ENCODE measurements around the gene CACTIN. TPM values are rescaled to one million over a fixed set of nuclear protein-coding genes. Genes with fewer than 3 reads are reported as not detected.
"Not testable (repeated sequence)": the region's sequence is repeated elsewhere in the genome, so short reads cannot be mapped to it uniquely, and the experiment has no call there.

The CACTIN gene
- total and polyA plus RNA-seq, 10 donors: 10.8 to 27.1 (median 21.8) TPM

DNA sequence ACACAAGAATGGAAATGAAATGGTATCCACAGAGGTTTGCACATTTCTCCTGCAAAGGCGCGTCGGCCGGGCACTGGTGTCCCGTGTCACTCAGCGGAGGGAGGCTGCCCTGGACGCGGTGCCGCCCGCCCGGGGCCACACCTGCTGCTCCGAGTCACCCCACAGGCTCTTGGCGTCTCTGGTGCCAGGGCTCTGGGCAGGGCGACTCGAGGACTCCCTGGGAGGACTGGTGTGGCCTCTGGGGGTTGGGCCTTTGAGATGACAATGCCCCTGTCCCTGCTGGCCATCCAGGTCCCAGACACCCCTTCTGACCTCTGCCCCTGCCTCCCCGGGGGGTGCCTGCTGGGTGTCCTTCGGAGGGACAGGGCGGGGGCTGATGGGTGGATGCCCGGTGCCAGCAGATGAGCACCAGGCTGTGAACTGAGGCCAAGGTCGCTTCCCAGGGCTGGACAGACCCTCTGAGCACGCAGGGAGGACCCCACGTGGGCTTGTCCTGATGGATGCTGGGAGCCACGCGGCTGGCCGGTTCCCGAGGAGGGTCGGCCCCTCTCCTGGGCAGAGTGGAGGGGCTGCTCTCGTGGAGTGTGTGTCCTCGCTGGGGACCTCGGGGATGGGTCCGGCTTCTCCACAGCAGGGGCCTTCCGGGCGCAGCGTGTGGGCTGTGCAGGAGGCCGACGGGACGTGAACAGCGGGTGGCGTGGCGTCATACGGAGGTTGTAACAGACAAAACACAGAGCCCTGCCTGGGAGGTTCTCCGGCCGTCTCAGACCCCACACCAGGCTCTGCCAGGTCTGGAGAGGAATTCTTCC, 4.7 kb upstream of the CACTIN start:
- Histone ChIP-seq H3K36me3 (peaks cover 0 to 62% (median 27%) of the 10 kb centered on the region in 6 donors), H3K9me3 (no peaks in the 10 kb centered on the region), H3K4me3 (no peak overlapping the region), H3K27ac (no peak overlapping the region), H3K27me3 (replicated peaks in 1 of 7) (no peaks in the 10 kb centered on the region), H3K4me1 (peaks cover 0 to 11% (median 7%) of the 10 kb centered on the region in 6 donors)
- WGBS, 5 donors: 90 to 95% (median 92%) methylated on average over 26 to 43 of the region's 43 CpGs
- intact Hi-C loops (cut with DNase I; ENCODE audit: low total_unique reads): no loop called here
- no peak for DNase-seq
- TF ChIP-seq POLR2A (IDR thresholded peaks at IDR 0.05): no peak
- TF ChIP-seq POLR2AphosphoS5 (IDR thresholded peaks at IDR 0.05): peak in 2 of 3 donors; percentile 3 to 30

DNA sequence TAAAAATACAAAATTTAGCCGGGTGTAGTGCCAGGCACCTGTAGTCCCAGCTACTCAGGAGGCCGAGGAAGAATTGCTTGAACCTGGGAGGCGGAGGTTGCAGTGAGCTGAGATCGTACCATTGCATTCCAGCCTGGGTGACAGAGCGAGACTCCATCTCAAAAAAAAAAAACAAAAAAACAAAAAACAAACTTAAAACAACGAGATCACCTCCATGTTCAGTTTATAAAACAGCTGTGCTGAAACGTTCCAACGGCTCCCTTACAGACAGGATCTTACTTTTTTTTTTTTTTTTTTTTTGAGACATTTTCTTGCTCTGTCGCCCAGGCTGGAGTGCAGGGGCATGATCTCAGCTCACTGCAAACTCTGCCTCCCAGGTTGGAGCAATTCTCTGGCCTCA, 2.2 kb upstream of the CACTIN start:
- H3K4me3 ChIP-seq; intact Hi-C loops (cut with DNase I; ENCODE audit: low total_unique reads); H3K27ac ChIP-seq; DNase-seq; H3K27me3 ChIP-seq (replicated peaks in 1 of 7); H3K9me3 ChIP-seq: not testable (repeated sequence)
- peaks cover 0 to 44% (median 24%) of the 10 kb centered on the region in 6 donors for H3K36me3 ChIP-seq
- peaks cover 12 to 36% (median 32%) of the 10 kb centered on the region in 6 donors for H3K4me1 ChIP-seq
- WGBS, 5 donors: 70 to 87% (median 79%) methylated on average over 9 of the region's 9 CpGs

DNA sequence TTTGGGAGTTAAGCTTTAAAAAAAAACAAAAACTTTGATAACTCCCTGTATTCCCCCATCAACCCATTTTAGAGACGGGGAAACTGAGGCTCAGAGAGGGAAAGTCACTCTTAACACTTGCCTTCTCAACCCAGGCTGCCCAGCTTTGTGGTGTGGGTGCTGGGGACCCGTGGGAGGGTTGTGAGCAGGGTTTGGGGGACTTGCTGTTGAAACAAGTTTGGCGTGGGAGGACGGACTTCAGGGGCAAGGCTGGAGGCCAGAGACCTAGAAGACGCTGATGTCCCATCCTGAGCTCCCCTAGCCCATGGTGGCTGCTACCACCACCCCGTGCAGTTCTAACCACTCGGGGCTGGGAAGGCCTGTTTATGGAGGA, 747 bp upstream of the CACTIN start:
- Histone ChIP-seq H3K36me3 (peaks cover 0 to 44% (median 26%) of the 10 kb centered on the region in 6 donors), H3K9me3 (no peaks in the 10 kb centered on the region), H3K4me1 (peaks cover 12 to 40% (median 32%) of the 10 kb centered on the region in 6 donors), H3K27me3 (replicated peaks in 1 of 7) (no peaks in the 10 kb centered on the region), H3K4me3 (peak overlapping the region in 5 of 8 donors; percentile 93 to 100 (median 99)), H3K27ac (peak overlapping the region in 6 of 8 donors; percentile 89 to 98 (median 93))
- 60 to 68% (median 64%) methylated on average over 7 of the region's 7 CpGs for WGBS, 5 donors
- intact Hi-C loops (cut with DNase I; ENCODE audit: low total_unique reads): no loop called here
- no peak for DNase-seq
- no peak for TF ChIP-seq POLR2A (IDR thresholded peaks at IDR 0.05)
- no peak for TF ChIP-seq POLR2AphosphoS5 (IDR thresholded peaks at IDR 0.05)
- TF ChIP-seq, protein P1, sequence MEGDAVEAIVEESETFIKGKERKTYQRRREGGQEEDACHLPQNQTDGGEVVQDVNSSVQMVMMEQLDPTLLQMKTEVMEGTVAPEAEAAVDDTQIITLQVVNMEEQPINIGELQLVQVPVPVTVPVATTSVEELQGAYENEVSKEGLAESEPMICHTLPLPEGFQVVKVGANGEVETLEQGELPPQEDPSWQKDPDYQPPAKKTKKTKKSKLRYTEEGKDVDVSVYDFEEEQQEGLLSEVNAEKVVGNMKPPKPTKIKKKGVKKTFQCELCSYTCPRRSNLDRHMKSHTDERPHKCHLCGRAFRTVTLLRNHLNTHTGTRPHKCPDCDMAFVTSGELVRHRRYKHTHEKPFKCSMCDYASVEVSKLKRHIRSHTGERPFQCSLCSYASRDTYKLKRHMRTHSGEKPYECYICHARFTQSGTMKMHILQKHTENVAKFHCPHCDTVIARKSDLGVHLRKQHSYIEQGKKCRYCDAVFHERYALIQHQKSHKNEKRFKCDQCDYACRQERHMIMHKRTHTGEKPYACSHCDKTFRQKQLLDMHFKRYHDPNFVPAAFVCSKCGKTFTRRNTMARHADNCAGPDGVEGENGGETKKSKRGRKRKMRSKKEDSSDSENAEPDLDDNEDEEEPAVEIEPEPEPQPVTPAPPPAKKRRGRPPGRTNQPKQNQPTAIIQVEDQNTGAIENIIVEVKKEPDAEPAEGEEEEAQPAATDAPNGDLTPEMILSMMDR (IDR thresholded peaks at IDR 0.05 in 8 of 11, conservative IDR thresholded peaks at IDR 0.05 in 3 of 11): no peak

DNA sequence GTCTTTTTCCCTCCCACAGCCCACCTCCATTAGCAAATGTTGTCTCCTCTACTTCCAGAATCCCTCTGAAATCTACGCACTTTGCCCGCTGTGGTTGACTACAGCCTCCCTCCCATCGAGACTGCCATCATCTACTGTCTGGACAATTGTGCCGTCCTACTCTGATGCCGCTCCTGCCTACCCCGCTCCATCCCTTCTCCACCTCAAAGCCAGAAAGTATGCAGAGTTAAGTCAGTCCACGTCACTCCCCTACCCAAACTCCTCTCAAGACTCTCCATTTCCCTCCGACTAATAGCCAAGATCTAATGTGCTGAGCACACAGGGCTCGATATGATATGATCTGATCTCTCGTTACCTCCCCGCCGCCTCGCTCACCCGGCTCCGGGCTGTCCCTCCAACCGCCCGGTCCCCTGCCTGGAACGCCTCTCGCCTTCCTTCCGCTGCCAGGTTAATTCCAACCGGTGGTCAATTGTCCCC, 556 bp downstream of the CACTIN start:
- intact Hi-C loops (cut with DNase I; ENCODE audit: low total_unique reads): no loop called here
- TF ChIP-seq, protein P1 (IDR thresholded peaks at IDR 0.05 in 8 of 11, conservative IDR thresholded peaks at IDR 0.05 in 3 of 11): no peak
- no peak for TF ChIP-seq POLR2AphosphoS5 (IDR thresholded peaks at IDR 0.05)
- TF ChIP-seq POLR2A (IDR thresholded peaks at IDR 0.05): no peak
- no peaks in the 10 kb centered on the region for H3K9me3 ChIP-seq
- no peak for DNase-seq
- H3K36me3 ChIP-seq: peaks cover 0 to 44% (median 24%) of the 10 kb centered on the region in 6 donors
- H3K4me1 ChIP-seq: peaks cover 12 to 40% (median 32%) of the 10 kb centered on the region in 6 donors
- H3K4me3 ChIP-seq: peak overlapping the region; percentile 90 to 100 (median 99)
- H3K27ac ChIP-seq: peak overlapping the region in 7 of 8 donors; percentile 86 to 98 (median 93)
- no peaks in the 10 kb centered on the region for H3K27me3 ChIP-seq (replicated peaks in 1 of 7)
- 1 to 2% (median 2%) methylated on average over 21 of the region's 21 CpGs for WGBS, 5 donors

DNA sequence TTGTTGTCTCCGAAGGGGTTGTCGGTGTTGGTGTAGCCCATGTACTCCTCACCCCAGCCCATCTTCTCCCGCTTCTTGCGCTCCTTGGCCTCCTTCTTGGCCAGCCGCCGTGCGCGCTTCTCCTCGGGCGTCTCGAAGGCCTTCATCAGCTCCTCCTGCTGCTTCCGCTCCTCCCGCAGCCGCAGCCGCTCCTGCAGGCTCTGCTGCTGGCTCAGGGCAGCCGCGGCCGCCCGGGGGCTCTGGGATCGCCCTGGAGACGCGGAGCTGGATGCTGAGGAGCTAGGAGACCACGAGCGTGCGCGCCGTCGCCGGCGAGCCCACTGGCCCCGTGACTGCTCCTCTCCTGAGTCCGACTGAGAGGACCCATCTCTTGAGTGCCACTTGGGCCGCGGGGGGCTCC, 2.9 kb downstream of the CACTIN start:
- no peak for DNase-seq
- Histone ChIP-seq H3K9me3 (no peaks in the 10 kb centered on the region), H3K27ac (no peak overlapping the region), H3K4me1 (peaks cover 12 to 49% (median 34%) of the 10 kb centered on the region in 6 donors), H3K36me3 (peaks cover 0 to 58% (median 42%) of the 10 kb centered on the region in 6 donors), H3K27me3 (replicated peaks in 1 of 7) (no peaks in the 10 kb centered on the region), H3K4me3 (no peak overlapping the region)
- TF ChIP-seq, protein P1 (IDR thresholded peaks at IDR 0.05 in 8 of 11, conservative IDR thresholded peaks at IDR 0.05 in 3 of 11): no peak
- TF ChIP-seq POLR2AphosphoS5 (IDR thresholded peaks at IDR 0.05) (no peak), POLR2A (IDR thresholded peaks at IDR 0.05) (no peak)
- intact Hi-C loops (cut with DNase I; ENCODE audit: low total_unique reads): no loop called here
- WGBS, 5 donors: 92 to 96% (median 93%) methylated on average over 34 of the region's 34 CpGs
